LNCaP clone FGC (cell line): ENCODE data around the gene PCSK7.

Experiments
- DNase-seq: peaks from one replicate; pipeline ENCODE4 v3.0.0-alpha.2; 2011; ENCODE audit warnings: low read depth
- H3K4me3 ChIP-seq: 2 replicates; pipeline ENCODE4 v1.5.1; 2011; ENCODE audit warnings: mild to moderate bottlenecking, low read depth, low read length, control low read depth
- TF ChIP-seq, protein P1 (sequence below): IDR thresholded peaks from 2 replicates; pipeline ENCODE4 v1.5.1; 2012; ENCODE audit warnings: mild to moderate bottlenecking; ENCODE audit not compliant: control insufficient read depth, insufficient read depth; ENCODE audit errors: extremely low read depth

The PCSK7 gene

DNA sequence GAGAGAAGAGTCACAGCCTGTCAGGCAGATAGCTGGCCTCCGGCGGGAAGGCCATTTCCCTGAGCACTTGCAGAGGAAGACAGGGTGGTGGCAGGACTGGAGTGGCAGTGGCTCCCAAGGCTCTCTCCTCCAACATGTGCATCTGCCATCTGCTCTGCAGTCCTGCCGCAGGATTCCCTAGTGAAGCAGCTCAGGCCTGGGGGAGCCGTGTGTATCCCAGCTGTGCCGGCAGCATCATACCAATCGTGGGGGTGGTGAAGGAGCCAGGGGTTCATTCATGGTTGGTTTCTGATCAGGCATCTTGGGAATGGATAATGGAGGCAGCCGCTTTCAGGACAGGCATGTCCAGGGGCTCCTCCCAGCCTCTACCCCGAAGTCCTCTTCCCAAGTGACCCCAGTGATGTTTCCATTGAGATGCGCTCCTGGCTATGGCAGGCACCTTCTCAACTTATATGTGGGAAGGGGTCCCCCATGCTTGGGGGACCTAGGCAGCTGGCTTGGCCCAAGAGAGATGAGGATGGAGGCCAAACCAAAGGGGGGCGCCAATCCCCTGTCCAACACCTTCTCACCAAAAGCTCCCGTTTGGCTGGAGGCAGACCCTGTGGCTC, 26.6 kb downstream of the PCSK7 start:
- no peak overlapping the region for H3K4me3 ChIP-seq
- TF ChIP-seq, protein P1, sequence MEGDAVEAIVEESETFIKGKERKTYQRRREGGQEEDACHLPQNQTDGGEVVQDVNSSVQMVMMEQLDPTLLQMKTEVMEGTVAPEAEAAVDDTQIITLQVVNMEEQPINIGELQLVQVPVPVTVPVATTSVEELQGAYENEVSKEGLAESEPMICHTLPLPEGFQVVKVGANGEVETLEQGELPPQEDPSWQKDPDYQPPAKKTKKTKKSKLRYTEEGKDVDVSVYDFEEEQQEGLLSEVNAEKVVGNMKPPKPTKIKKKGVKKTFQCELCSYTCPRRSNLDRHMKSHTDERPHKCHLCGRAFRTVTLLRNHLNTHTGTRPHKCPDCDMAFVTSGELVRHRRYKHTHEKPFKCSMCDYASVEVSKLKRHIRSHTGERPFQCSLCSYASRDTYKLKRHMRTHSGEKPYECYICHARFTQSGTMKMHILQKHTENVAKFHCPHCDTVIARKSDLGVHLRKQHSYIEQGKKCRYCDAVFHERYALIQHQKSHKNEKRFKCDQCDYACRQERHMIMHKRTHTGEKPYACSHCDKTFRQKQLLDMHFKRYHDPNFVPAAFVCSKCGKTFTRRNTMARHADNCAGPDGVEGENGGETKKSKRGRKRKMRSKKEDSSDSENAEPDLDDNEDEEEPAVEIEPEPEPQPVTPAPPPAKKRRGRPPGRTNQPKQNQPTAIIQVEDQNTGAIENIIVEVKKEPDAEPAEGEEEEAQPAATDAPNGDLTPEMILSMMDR: no peak
- no peak for DNase-seq

DNA sequence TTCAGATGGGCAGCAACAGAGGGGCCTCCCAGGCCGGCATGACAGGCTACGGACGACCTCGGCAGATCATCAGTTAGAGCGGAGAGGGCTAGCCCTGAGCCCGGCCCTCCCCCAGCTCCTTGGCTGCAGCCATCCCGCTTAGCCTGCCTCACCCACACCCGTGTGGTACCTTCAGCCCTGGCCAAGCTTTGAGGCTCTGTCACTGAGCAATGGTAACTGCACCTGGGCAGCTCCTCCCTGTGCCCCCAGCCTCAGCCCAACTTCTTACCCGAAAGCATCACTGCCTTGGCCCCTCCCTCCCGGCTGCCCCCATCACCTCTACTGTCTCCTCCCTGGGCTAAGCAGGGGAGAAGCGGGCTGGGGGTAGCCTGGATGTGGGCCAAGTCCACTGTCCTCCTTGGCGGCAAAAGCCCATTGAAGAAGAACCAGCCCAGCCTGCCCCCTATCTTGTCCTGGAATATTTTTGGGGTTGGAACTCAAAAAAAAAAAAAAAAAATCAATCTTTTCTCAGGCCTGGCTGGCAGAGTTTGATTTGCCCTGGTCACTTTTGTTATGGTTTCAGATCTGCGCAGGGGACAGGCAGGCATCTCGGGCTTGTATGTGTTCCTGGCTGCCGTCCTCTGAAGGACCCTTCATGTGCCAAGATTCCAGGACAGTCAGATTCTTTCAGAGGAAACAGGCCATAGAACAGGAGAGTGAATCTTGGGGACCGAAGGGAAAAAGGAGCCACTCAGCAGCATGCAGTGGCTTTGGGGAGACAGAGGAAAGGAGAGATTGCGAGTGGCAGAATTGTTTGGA, 27.4 kb downstream of the PCSK7 start:
- no peak overlapping the region for H3K4me3 ChIP-seq
- no peak for DNase-seq
- TF ChIP-seq, protein P1: no peak

DNA sequence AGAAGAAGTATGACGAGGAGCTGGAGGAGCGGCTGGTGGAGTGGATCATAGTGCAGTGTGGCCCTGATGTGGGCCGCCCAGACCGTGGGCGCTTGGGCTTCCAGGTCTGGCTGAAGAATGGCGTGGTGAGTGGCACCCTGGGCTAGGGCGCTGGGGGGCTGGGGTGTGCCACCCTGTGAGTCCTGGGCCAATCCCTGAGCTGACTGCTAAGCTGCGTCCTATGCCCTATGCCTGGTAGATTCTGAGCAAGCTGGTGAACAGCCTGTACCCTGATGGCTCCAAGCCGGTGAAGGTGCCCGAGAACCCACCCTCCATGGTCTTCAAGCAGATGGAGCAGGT, 28.8 kb downstream of the PCSK7 start:
- TF ChIP-seq, protein P1: no peak
- no peak for DNase-seq
- H3K4me3 ChIP-seq: no peak overlapping the region

DNA sequence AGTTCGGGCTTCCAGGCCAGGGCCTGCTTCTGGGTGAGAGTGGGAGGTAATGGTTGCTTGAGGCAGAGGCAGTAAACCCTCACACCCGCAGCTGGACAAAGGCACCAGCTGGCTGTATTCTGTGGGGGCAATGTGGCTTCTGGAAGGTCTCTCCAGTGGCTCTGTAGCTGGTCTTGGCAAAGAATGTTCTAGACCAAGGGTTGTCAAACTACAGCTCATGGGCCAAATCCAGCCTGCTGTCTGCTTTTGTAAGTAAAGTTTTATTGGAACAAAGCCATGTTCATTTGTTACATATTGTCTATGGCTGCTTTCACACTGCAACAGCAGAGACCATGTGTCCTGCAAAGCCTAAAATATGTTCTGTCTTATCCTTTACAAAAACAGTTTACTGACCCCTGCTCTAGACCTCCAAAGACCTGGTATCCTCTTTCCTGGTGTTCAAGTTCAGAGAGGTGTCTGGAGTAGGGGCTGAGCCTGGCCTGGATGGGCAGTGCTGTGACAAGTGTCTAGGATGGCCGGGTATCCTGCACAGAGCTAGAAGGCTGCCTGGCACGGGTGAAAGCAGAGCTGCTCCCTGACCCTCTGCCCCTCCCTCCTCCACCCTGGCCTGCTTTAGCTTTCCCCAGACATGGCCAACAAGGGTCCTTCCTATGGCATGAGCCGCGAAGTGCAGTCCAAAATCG, 29.3 kb downstream of the PCSK7 start:
- DNase-seq: no peak
- no peak overlapping the region for H3K4me3 ChIP-seq
- TF ChIP-seq, protein P1: no peak

DNA sequence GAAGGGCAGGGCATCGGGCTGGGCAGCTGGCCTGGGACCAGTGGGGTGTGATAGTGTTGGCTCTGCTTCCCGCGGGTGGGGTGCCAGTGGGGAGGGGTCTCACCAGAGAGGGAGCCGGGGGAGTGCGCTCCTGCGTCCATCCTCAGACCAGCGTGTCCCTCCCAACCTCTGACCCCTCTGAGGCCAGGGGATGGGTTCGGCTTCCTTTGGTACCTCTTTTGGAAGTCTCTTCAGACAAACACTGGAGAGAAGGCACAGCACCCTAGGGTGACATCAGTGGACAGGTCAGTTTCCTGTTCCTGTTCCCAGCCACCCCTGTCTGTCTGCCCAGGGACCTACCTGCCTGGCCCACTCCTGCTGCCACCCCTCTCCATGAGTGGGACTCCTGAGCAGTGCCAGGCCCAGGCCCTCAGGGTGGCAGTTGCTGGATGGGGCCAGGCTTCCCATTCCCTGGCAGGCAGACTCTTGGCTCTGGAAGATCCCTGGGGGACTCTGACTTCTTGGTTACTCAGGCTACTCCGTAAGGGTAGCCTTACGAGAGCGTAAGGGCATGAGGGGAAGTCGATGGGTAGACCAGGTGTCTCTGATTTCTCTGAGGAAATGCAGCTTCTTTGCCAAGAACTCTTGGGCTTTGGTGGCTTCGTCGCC, 30.1 kb downstream of the PCSK7 start:
- TF ChIP-seq, protein P1: no peak
- DNase-seq: no peak
- no peak overlapping the region for H3K4me3 ChIP-seq

DNA sequence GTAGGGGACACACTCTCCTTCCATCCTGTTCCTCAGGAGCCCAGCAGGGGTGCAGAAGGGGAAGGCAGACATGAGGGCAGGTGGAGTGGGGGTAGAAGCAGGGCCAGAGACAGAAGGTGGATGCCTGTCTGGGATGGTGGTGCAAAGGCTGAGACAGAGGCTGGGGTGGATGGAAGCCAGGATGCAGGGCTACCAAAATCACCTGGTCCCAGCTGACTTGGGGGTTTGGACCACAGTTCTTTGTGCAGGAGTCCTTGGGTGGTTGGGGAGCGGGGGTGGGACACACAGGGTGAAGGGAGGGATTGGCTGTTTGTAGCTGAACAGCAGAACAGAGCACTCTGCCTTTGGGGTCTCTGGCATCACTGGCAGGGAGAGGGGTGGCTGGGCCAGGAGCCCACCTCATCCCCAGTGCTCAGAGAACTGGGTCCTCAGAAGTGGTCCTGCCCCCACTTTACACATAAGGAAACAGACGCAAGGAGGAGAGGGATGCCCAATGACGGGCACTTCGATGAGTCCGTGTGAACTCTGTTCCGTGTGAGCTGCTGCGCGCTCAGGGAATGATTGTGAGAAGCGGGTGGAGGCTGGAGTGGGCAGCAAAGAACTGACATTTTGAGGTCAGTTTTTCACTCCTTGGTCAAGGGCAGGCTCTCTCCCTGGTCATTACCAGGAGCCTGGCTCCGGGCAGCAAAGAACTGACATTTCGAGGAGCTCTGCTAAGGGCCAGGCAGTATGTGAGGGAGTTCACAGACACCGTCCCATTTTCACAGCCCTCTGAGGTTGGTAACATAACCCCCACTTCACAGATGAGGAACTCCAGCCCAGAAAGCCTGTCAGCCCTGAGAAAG, 30.8 kb downstream of the PCSK7 start:
- DNase-seq: no peak
- TF ChIP-seq, protein P1: no peak

More for the DNA sequence above, 30.8 kb downstream of the PCSK7 start:
- H3K4me3 ChIP-seq: no peak overlapping the region
